HCT116 (cell line): Measurements from ENCODE around the gene DNASE1L1.

Experiments
- ATF3 ChIP-seq: IDR thresholded peaks from 2 replicates; pipeline ENCODE4 v1.6.1; 2012
- CTCF ChIP-seq, 3 experiments: fragments of 200-600 bp in 1 of 3; sonication (generic) in 1 of 3; IDR thresholded peaks in 2 of 3; conservative IDR thresholded peaks in 1 of 3; 2 replicates each; pipeline ENCODE4 v1.5.1; 2012 to 2017; ENCODE audit warnings: low read depth in 2 of 3, low read length in 2 of 3, antibody characterized with exemption in 1 of 3, borderline replicate concordance in 1 of 3, control low read depth in 1 of 3, mild to moderate bottlenecking in 1 of 3, mixed read lengths in 1 of 3, mixed run types in 1 of 3, moderate library complexity in 1 of 3; ENCODE audit not compliant: insufficient read depth in 1 of 3
- EZH2phosphoT487 ChIP-seq: fragments of 200-600 bp; IDR thresholded peaks from 2 replicates; pipeline ENCODE4 v1.6.1; 2018; ENCODE audit warnings: antibody characterized with exemption, borderline replicate concordance
- FOSL1 ChIP-seq: IDR thresholded peaks from 2 replicates; pipeline ENCODE4 v1.6.1; 2012; ENCODE audit warnings: low read depth
- POLR2A ChIP-seq: IDR thresholded peaks from 2 replicates; pipeline ENCODE4 v1.7.0; 2011; ENCODE audit warnings: borderline replicate concordance; ENCODE audit not compliant: insufficient read depth, insufficient read length; ENCODE audit errors: extremely low read depth
- POLR2AphosphoS5 ChIP-seq: IDR thresholded peaks from 2 replicates; pipeline ENCODE4 v1.6.1; 2011; ENCODE audit warnings: mild to moderate bottlenecking, low read depth, low read length, moderate library complexity
- SRF ChIP-seq: IDR thresholded peaks from 2 replicates; pipeline ENCODE4 v1.6.1; 2012; ENCODE audit warnings: low read depth
- ZBTB33 ChIP-seq: IDR thresholded peaks from 2 replicates; pipeline ENCODE4 v1.6.1; 2011; ENCODE audit warnings: mild to moderate bottlenecking, low read length, moderate library complexity; ENCODE audit not compliant: insufficient replicate concordance; ENCODE audit errors: extremely low read depth
- TF ChIP-seq, protein P1 (sequence below): IDR thresholded peaks from 2 replicates; pipeline ENCODE4 v1.6.1; 2012

GRCh38 chrX:154362085-154362742 is 46.8 kb downstream of the DNASE1L1 start:
- TF ChIP-seq, protein P1, sequence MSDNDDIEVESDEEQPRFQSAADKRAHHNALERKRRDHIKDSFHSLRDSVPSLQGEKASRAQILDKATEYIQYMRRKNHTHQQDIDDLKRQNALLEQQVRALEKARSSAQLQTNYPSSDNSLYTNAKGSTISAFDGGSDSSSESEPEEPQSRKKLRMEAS, result no peak
- TF ChIP-seq ATF3 (no peak), CTCF (IDR thresholded peaks at IDR 0.05 in 2 of 3, conservative IDR thresholded peaks at IDR 0.05 in 1 of 3; ENCODE audit: borderline replicate concordance in 1 of 3, insufficient read depth in 1 of 3, low read depth in 2 of 3, low read length in 2 of 3) (no peak), EZH2phosphoT487 (no peak), POLR2A (no peak), ZBTB33 (no peak), SRF (no peak), POLR2AphosphoS5 (no peak), FOSL1 (no peak)
